PC-3 (cell line): ENCODE measurements around the gene SH3PXD2A. TPM values are rescaled to one million over a fixed set of nuclear protein-coding genes. Genes with fewer than 3 reads are reported as not detected.

Experiments
- ATAC-seq: fragments of 200-7000 bp; cut with Tn5 transposase; 2 replicates; pipeline ENCODE4 v1.9.1; 2020; ENCODE audit warnings: mild to moderate bottlenecking, moderate library complexity
- BruUV-seq: library from RNA; stranded (reverse); fragments of 400-500 nt; replicated peaks from 2 replicates; lab custom pipeline; 2021; lab: Mats Ljungman, UMichigan
- CTCF ChIA-PET: fragments of 300-600 bp; sonication (Branson Sonifier 250); formaldehyde crosslinking; loops from one replicate; lab custom pipeline; 2022; ENCODE audit warnings: antibody characterized with exemption; lab: Charles Lee
- POLR2A ChIA-PET: fragments of 300-600 bp; sonication (Branson Sonifier 250); formaldehyde crosslinking; loops from one replicate; lab custom pipeline; 2022; ENCODE audit warnings: antibody characterized with exemption; ENCODE audit not compliant: unreplicated experiment; lab: Charles Lee
- DNase-seq: peaks from one replicate; pipeline ENCODE4 v3.0.0-alpha.2; 2015
- H2AFZ ChIP-seq: fragments of 300-600 bp; sonication (generic); 2 replicates; pipeline ENCODE4 v1.6.0; 2016; ENCODE audit warnings: antibody characterized with exemption, low read length
- H3F3A ChIP-seq: fragments of 300-600 bp; sonication (generic); one replicate; pipeline ENCODE4 v1.6.0; 2017; ENCODE audit warnings: antibody characterized with exemption, low read length, control low read depth, mild to moderate bottlenecking; ENCODE audit not compliant: unreplicated experiment
- H3K27ac ChIP-seq: fragments of 300-600 bp; sonication (generic); 2 replicates; pipeline ENCODE4 v1.5.1; 2016; ENCODE audit warnings: mild to moderate bottlenecking, low read length
- H3K27me3 ChIP-seq: fragments of 300-600 bp; sonication (generic); 2 replicates; pipeline ENCODE4 v1.6.1; 2016; ENCODE audit warnings: low read length, mixed read lengths
- H3K36me3 ChIP-seq: fragments of 300-600 bp; sonication (generic); 2 replicates; pipeline ENCODE4 v1.6.1; 2016; ENCODE audit warnings: low read depth, mixed run types, low read length, mixed read lengths
- H3K4me1 ChIP-seq: fragments of 300-600 bp; sonication (generic); 2 replicates; pipeline ENCODE4 v1.5.1; 2016; ENCODE audit warnings: low read length; ENCODE audit not compliant: insufficient read depth
- H3K4me2 ChIP-seq: fragments of 300-600 bp; sonication (generic); 2 replicates; pipeline ENCODE4 v1.6.0; 2016; ENCODE audit warnings: low read length
- H3K4me3 ChIP-seq: fragments of 300-600 bp; sonication (generic); 2 replicates; pipeline ENCODE4 v1.5.1; 2016; ENCODE audit warnings: mild to moderate bottlenecking, low read length, mixed read lengths
- H3K79me2 ChIP-seq: fragments of 300-600 bp; sonication (generic); 2 replicates; pipeline ENCODE4 v1.6.1; 2017; ENCODE audit warnings: low read length, mixed read lengths
- H3K9ac ChIP-seq: fragments of 300-600 bp; sonication (generic); 2 replicates; pipeline ENCODE4 v1.6.0; 2016; ENCODE audit warnings: mild to moderate bottlenecking, low read length
- H3K9me2 ChIP-seq: fragments of 300-600 bp; sonication (generic); replicated peaks from 2 replicates; pipeline ENCODE4 v1.6.1; 2016; ENCODE audit warnings: mixed run types, low read length, mixed read lengths
- H3K9me3 ChIP-seq: fragments of 300-600 bp; sonication (generic); 2 replicates; pipeline ENCODE4 v1.6.1; 2016; ENCODE audit warnings: low read length, mixed read lengths
- H4K20me1 ChIP-seq: fragments of 300-600 bp; sonication (generic); 2 replicates; pipeline ENCODE4 v1.6.1; 2016; ENCODE audit warnings: low read length, mixed read lengths
- EZH2 ChIP-seq: fragments of 300-600 bp; sonication (generic); IDR thresholded peaks from one replicate; pipeline ENCODE4 v1.6.1; 2017; ENCODE audit warnings: antibody characterized with exemption, mild to moderate bottlenecking, low read length; ENCODE audit not compliant: unreplicated experiment
- EZH2phosphoT487 ChIP-seq: fragments of 300-600 bp; sonication (generic); IDR thresholded peaks from 2 replicates; pipeline ENCODE4 v1.6.1; 2018; ENCODE audit warnings: mild to moderate bottlenecking, antibody characterized with exemption, low read length, borderline replicate concordance
- intact Hi-C: fragments of 100-400 bp; cut with micrococcal nuclease; formaldehyde crosslinking; loops from 2 replicates; pipeline ENCODE4 v1.9.0; 2023
- total RNA-seq: library from RNA; depleted of rRNA; stranded (reverse); fragments of >200 nt; gene quantifications from 2 replicates; pipeline ENCODE4 v1.2.3, GENCODE V29; 2014
- TF ChIP-seq, protein P1 (sequence below): fragments of 300-600 bp; sonication (generic); conservative IDR thresholded peaks from 2 replicates; pipeline ENCODE4 v1.5.1; 2017; ENCODE audit warnings: antibody characterized with exemption, low read depth, mild to moderate bottlenecking, low read length

The SH3PXD2A gene
- total RNA-seq, 1 experiment from 2014 or later = 3.4 TPM

DNA sequence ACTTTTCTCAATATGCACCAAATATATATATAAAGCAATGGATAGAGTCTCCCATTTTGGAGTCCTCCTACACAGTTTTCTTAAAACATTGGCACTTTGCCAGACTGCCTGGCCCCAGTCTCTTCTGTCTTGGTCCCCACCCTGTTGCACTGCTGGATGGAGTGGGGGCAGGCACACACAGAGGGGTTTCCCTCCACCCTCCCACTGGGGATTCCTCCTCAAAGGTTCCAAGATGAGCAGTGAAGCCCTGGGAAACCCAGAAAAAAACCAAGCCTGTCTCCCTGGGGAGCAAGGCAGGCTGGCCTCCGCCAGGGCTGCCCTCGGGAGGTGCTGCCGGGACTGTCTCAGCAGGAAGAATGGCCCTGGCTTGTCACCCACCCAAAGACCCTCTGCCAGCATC is 68.0 kb downstream of the SH3PXD2A start:
- H3K27ac ChIP-seq = no peak overlapping the region
- H3K9me3 ChIP-seq = no peaks in the 10 kb centered on the region
- intact Hi-C loops = loop anchor here (10.0 kb wide), 1 partner anchor 73 kb away; no protein-coding TSS in a partner anchor
- H3K9me2 ChIP-seq = no peaks in the 10 kb centered on the region
- ChIA-PET CTCF (no interaction called here), POLR2A (no interaction called here)
- H3K36me3 ChIP-seq = no peaks in the 10 kb centered on the region
- H3K27me3 ChIP-seq = no peaks in the 10 kb centered on the region
- no peak overlapping the region for H3K4me3 ChIP-seq
- H3K4me2 ChIP-seq = no peak overlapping the region
- H3K9ac ChIP-seq = no peak overlapping the region
- peaks cover 25% of the 10 kb centered on the region for H3K4me1 ChIP-seq
- H3K79me2 ChIP-seq = no peaks in the 10 kb centered on the region
- no peaks in the 10 kb centered on the region for H4K20me1 ChIP-seq
- TF ChIP-seq EZH2 = no peak
- TF ChIP-seq, protein P1, sequence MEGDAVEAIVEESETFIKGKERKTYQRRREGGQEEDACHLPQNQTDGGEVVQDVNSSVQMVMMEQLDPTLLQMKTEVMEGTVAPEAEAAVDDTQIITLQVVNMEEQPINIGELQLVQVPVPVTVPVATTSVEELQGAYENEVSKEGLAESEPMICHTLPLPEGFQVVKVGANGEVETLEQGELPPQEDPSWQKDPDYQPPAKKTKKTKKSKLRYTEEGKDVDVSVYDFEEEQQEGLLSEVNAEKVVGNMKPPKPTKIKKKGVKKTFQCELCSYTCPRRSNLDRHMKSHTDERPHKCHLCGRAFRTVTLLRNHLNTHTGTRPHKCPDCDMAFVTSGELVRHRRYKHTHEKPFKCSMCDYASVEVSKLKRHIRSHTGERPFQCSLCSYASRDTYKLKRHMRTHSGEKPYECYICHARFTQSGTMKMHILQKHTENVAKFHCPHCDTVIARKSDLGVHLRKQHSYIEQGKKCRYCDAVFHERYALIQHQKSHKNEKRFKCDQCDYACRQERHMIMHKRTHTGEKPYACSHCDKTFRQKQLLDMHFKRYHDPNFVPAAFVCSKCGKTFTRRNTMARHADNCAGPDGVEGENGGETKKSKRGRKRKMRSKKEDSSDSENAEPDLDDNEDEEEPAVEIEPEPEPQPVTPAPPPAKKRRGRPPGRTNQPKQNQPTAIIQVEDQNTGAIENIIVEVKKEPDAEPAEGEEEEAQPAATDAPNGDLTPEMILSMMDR = no peak
- no peak for TF ChIP-seq EZH2phosphoT487
- no peak overlapping the region for H2AFZ ChIP-seq
- DNase-seq (no peak), ATAC-seq (no peak)
- no TSS peak for BruUV-seq
- H3F3A ChIP-seq = no peaks in the 10 kb centered on the region

GRCh38 chr10:103786020-103786419 is 69.4 kb downstream of the SH3PXD2A start:
- H3K79me2 ChIP-seq = no peaks in the 10 kb centered on the region
- peaks cover 33% of the 10 kb centered on the region for H3K4me1 ChIP-seq
- CTCF ChIA-PET = no interaction called here
- H3K9me3 ChIP-seq = no peaks in the 10 kb centered on the region
- no peak overlapping the region for H3K9ac ChIP-seq
- intact Hi-C loops = loop anchor here (10.0 kb wide), 1 partner anchor 71 kb away; no protein-coding TSS in a partner anchor
- no TSS peak for BruUV-seq
- DNase-seq (no peak), ATAC-seq (no peak)
- H3K36me3 ChIP-seq = no peaks in the 10 kb centered on the region
- H4K20me1 ChIP-seq = no peaks in the 10 kb centered on the region
- H3K27ac ChIP-seq = no peak overlapping the region
- TF ChIP-seq EZH2phosphoT487 (no peak), EZH2 (no peak)
- TF ChIP-seq, protein P1 = no peak
- no peaks in the 10 kb centered on the region for H3K9me2 ChIP-seq
- no peak overlapping the region for H3K4me3 ChIP-seq
- no peaks in the 10 kb centered on the region for H3K27me3 ChIP-seq
- H3F3A ChIP-seq = no peaks in the 10 kb centered on the region
- H2AFZ ChIP-seq = no peak overlapping the region
- POLR2A ChIA-PET = no interaction called here
- no peak overlapping the region for H3K4me2 ChIP-seq

DNA sequence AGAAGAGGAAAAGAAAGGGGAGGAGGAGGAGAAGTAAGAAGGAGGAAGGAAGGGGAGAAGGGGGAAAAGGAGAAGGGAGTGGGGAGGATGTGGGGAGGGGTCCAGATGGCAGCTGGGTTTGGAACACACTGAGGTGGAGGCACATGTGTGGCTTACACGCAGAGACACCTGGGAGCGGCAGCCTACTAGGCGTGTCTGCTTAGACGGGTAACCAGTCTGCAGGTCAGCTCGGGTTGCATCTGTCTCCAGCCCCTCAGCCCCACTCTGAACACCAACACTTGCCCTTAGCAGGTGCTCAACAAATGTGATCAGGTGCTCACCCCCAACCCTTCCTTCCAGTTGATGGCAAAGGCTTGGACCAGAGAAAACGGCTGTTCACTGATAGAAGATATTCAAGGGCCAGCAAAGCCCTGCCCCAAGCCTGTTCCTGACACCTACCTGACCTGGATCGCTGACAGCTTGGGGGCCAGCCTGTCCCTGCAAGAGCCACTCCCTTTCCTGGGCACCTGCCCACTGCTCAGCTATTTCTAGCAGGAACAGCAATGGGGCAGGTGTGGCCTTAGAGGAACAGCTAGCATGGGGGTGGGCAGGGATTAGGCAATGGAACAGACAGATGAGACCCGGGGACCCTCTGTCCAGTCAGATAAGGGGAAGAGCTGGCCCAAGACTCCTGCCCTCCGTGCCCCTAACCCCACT is 70.5 kb downstream of the SH3PXD2A start:
- no peaks in the 10 kb centered on the region for H3K36me3 ChIP-seq
- DNase-seq (no peak), ATAC-seq (no peak)
- no peaks in the 10 kb centered on the region for H3K79me2 ChIP-seq
- TF ChIP-seq, protein P1 = no peak
- CTCF ChIA-PET = no interaction called here
- no TSS peak for BruUV-seq
- no peaks in the 10 kb centered on the region for H3K27me3 ChIP-seq
- H3K4me1 ChIP-seq = peaks cover 35% of the 10 kb centered on the region
- H3K4me3 ChIP-seq = no peak overlapping the region
- H4K20me1 ChIP-seq = no peaks in the 10 kb centered on the region
- no peak overlapping the region for H3K9ac ChIP-seq
- no peaks in the 10 kb centered on the region for H3K9me2 ChIP-seq
- H3K9me3 ChIP-seq = no peaks in the 10 kb centered on the region
- H2AFZ ChIP-seq = no peak overlapping the region
- POLR2A ChIA-PET = no interaction called here
- no peak overlapping the region for H3K4me2 ChIP-seq
- no peak overlapping the region for H3K27ac ChIP-seq
- intact Hi-C loops = loop anchor here (10.0 kb wide), 1 partner anchor 70 kb away; no protein-coding TSS in a partner anchor
- no peaks in the 10 kb centered on the region for H3F3A ChIP-seq
